NCI-H526 treated with DMSO at 0.1 percent for 48 hours (cell line): ENCODE measurements around the gene FZR1.
"Not testable (repeated sequence)": the region's sequence is repeated elsewhere in the genome, so short reads cannot be mapped to it uniquely, and the experiment has no call there.

Experiments
- DNase-seq: peaks from one replicate; lab custom pipeline; 2025; lab: John Stamatoyannopoulos, UW

Gene FZR1

DNA sequence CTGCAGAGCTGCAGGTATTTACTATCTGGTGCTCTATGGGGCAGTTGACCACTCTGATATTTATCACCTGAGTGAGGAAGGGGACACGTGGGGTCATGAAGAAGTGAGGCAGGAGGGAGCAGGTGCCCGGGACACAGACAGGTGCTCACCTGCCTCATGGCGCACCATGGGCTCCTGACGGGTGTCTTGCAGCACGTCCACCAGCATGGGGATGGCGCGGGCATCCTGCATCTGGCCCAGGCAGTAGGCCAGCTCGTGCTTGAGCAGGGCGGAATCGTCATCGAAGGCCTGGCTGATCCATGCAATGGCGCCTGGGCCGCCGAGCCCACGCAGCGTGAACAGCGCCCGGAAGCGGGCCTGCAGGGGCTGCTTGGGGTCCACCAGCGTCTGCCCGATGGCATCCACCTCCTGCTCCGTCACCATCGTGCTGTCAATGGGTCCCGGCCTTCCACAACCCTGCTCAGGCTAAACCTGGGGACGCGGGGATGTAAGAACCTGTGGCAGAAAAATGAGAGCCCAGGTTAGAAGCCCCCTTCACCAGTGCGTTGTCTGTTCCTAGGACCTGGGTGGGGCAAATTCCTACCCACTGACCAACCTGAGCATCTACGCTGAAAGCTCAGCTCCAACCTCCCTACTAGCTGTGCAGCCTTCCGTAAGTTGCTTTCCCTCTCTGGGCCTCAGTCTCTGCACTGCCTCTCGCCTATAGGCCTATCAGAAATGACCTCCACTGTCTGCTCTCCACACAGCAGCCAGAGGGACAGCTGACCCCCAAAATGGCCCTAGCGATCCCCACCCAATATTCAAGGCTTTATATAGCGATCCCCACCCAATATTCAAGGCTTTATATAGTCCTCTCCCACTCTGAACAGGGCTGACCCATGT is 9.5 kb upstream of the FZR1 start:
- no peak for DNase-seq

GRCh38 chr19:3497757-3498520 is 8.2 kb upstream of the FZR1 start:
- no peak for DNase-seq

GRCh38 chr19:3499738-3500428 is 6.2 kb upstream of the FZR1 start:
- no peak for DNase-seq

GRCh38 chr19:3500429-3501101 is 5.5 kb upstream of the FZR1 start, which contains the start of gene DOHH:
DOHH (minus strand) TSS chr19:3500674; CDS start chr19:3496814, 3,860 bp downstream.
- peak; percentile 89 for DNase-seq

GRCh38 chr19:3501780-3502179 is 4.3 kb upstream of the FZR1 start:
- DNase-seq: no peak

DNA sequence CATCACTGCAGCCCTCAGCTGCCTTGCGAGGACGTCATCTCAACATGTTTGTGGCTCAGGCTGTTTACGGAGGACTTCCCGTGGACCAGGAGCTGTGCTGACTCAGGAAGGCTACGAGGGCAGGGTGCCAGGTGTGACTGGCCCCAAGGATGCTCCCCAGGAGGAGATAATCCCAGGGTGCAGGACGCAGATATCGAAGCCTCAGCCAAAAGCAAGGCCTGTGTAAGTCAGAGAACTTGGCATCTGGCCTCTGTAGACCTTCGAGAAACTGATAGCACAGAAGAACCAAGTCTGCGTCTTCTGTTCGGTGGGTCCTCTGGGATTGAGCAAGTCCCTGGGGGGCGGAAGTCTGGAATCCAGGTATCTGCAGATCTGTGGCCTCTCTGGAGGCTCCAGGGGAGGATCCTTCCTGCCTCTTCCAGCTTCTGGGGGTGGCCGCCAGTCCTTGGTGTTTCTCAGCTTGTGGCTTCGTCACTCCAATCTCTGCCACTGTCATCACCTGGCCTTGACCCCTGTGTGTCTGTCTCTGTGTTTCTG is 3.0 kb upstream of the FZR1 start:
- DNase-seq: no peak

DNA sequence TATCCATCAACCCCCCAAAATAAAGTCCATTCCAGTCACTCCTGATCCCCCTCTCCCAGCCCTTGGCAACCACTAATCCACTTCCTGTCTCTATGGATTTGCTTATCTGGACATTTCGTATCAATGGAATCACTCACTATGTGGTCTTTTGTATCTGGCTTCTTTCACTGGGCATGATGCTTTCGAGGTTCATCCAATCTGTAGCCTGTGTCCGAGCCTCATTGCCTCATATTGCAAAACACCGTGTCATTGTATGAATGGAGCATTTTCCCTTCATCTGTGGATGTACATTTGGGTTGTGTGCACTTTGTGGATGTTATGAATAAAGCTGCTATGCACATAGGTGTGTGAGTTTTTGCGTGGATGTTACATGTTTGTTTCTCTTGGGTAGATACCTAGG is 1.4 kb upstream of the FZR1 start:
- DNase-seq: no peak

- no peak for DNase-seq
Observed at GRCh38 chr19:3506384-3507340, 551 bp downstream of the FZR1 start.

- no peak for DNase-seq
Observed at GRCh38 chr19:3507371-3508120, 1.4 kb downstream of the FZR1 start.

GRCh38 chr19:3508121-3508661 is 2.1 kb downstream of the FZR1 start:
- DNase-seq: not testable (repeated sequence)

DNA sequence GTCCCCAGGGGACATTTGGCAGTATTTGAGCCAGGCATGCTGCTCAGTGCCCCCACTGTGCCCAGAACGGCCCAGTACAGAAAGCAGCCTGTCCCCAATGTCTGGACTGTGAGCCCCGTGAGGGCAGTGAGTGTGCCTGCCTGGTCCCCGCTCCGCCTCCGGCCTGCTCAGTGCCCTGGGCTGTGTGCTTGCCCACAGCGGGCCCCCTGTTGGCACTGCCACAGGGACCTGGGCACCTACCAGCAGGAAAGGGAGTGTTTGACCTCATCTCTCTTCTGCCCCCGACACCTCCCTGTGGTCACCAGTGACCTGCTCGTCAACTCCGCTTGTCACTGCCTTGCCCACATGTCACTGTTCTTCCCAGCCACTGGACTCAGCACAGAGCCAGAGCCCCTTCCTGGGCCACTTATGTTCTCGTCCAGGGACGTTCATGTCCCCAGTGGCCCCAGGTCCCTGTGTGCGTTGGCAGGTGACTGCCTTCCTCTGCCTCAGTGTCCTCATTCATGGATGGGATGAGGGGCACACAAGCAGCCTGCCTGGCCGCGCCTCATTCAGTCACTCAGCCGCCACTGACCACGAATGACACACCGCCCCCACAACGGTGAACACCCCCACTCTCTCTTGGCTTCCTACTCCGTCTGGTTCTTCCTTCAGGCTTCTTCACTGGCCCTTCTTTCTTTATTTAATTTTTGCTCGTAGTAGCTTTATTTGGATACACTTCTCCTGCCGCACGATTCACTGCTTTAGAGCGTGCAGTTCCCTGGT is 2.8 kb downstream of the FZR1 start:
- no peak for DNase-seq

DNA sequence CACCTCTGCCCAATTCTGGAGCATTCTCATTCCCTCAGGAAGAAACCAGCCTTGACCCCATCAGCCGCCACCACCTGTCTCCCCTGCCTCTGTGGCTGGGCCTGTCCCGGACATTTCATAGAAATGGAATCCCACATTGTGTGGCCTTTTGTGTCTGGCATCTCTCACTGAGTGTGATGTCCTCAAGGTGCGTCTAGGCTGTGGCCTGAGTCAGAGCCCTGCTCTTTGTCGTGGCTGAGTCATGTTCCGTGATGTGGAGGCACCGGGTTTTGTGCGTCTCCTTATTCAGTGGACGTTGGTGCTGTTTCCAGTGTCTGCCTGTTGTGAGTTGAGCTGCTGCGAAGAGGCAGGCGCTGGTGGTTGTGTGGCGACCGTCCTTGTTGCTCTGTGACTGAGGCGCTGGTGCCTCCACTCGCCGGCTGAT is 3.5 kb downstream of the FZR1 start:
- no peak for DNase-seq

- DNase-seq: no peak
Observed at GRCh38 chr19:3510727-3511126, 4.6 kb downstream of the FZR1 start.

- no peak for DNase-seq
Observed at GRCh38 chr19:3511506-3512251, 5.6 kb downstream of the FZR1 start.

GRCh38 chr19:3512562-3513228 is 6.6 kb downstream of the FZR1 start:
- DNase-seq: no peak

- no peak for DNase-seq
Observed at GRCh38 chr19:3513229-3514140, 7.4 kb downstream of the FZR1 start.
